Measurements from ENCODE around the gene SLC30A2.
"Not testable (repeated sequence)": the region's sequence is repeated elsewhere in the genome, so short reads cannot be mapped to it uniquely, and the experiment has no call there.

DNA sequence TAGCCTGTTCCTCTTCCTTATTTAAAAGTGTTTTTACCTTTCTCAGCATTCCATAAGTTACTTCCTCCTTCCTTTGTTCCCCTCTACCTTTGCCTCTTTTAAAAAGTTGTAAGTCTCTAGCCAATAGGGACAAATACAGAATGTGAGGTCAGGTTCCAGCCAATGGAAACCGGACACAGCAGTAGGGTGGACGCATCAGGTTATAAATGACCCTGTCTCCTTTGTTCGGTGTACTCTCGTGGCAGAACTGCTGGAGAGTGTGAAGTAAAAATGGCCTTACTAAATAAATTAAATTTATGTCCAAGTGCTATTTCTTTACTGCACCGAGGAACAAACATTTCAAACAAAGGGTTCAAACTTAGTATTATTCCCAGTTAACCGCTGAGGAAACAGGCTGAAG, 47.7 kb upstream of the SLC30A2 start:
- TF ChIP-seq, protein P1, sequence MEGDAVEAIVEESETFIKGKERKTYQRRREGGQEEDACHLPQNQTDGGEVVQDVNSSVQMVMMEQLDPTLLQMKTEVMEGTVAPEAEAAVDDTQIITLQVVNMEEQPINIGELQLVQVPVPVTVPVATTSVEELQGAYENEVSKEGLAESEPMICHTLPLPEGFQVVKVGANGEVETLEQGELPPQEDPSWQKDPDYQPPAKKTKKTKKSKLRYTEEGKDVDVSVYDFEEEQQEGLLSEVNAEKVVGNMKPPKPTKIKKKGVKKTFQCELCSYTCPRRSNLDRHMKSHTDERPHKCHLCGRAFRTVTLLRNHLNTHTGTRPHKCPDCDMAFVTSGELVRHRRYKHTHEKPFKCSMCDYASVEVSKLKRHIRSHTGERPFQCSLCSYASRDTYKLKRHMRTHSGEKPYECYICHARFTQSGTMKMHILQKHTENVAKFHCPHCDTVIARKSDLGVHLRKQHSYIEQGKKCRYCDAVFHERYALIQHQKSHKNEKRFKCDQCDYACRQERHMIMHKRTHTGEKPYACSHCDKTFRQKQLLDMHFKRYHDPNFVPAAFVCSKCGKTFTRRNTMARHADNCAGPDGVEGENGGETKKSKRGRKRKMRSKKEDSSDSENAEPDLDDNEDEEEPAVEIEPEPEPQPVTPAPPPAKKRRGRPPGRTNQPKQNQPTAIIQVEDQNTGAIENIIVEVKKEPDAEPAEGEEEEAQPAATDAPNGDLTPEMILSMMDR (IDR thresholded peaks at IDR 0.05), result not testable (repeated sequence)
- not testable (repeated sequence) for TF ChIP-seq POLR2AphosphoS5, EP300, POLR2A (IDR thresholded peaks at IDR 0.05)
